Measurements from ENCODE around the gene RBFOX2. TPM values are rescaled to one million over a fixed set of nuclear protein-coding genes. Genes with fewer than 3 reads are reported as not detected.

The RBFOX2 gene
- total and polyA plus RNA-seq, 2 donors (not counting 1 experiment from before 2014, with no cell fraction given): 173 to 190 TPM

GRCh38 chr22:35842519-35842913 is 186.1 kb downstream of the RBFOX2 start:
- H3K9ac ChIP-seq (ENCODE audit: insufficient read depth, low read length): no peak overlapping the region
- DNase-seq (ENCODE audit: low read depth in 2 of 2): no peak
- H3K4me1 ChIP-seq (ENCODE audit: control insufficient read depth, extremely low read depth, insufficient read depth, low read length): peaks cover 3% of the 10 kb centered on the region
- H3K9me3 ChIP-seq (ENCODE audit: control insufficient read depth, insufficient read depth, low read depth, low read length): no peaks in the 10 kb centered on the region
- H3K27ac ChIP-seq (ENCODE audit: insufficient read depth, low read length): no peak overlapping the region
- peaks cover 29% of the 10 kb centered on the region for H3K79me2 ChIP-seq (ENCODE audit: control insufficient read depth, insufficient read depth, low read length)
- no peaks in the 10 kb centered on the region for H3K27me3 ChIP-seq (ENCODE audit: control insufficient read depth, insufficient read depth, low read length)
- no peak overlapping the region for H2AFZ ChIP-seq (ENCODE audit: low read length)
- H3K36me3 ChIP-seq (ENCODE audit: control insufficient read depth, insufficient read depth, low read length): no peaks in the 10 kb centered on the region
- no peak overlapping the region for H3K4me2 ChIP-seq (ENCODE audit: extremely low read depth, insufficient read depth, low read length)
- TF ChIP-seq EZH2 (IDR thresholded peaks at IDR 0.05; ENCODE audit: low read length, missing control alignments) (no peak), CTCF (conservative IDR thresholded peaks at IDR 0.05 in 1 of 2, IDR thresholded peaks at IDR 0.05 in 1 of 2; ENCODE audit: low read depth in 1 of 2, low read length in 2 of 2) (no peak)
- no peak overlapping the region for H3K4me3 ChIP-seq (replicated peaks in 1 of 4; ENCODE audit: control extremely low read depth in 1 of 4, insufficient read depth in 1 of 4, low read depth in 3 of 4, low read length in 4 of 4)
- no peaks in the 10 kb centered on the region for H4K20me1 ChIP-seq (ENCODE audit: control insufficient read depth, extremely low read depth, insufficient read depth, low read length)

- Histone ChIP-seq H3K36me3 (ENCODE audit: control insufficient read depth, insufficient read depth, low read length) (no peaks in the 10 kb centered on the region), H3K27me3 (ENCODE audit: control insufficient read depth, insufficient read depth, low read length) (no peaks in the 10 kb centered on the region), H3K4me3 (replicated peaks in 1 of 4; ENCODE audit: control extremely low read depth in 1 of 4, insufficient read depth in 1 of 4, low read depth in 3 of 4, low read length in 4 of 4) (no peak overlapping the region), H3K27ac (ENCODE audit: insufficient read depth, low read length) (no peak overlapping the region), H3K9ac (ENCODE audit: insufficient read depth, low read length) (no peak overlapping the region), H3K79me2 (ENCODE audit: control insufficient read depth, insufficient read depth, low read length) (peaks cover 34% of the 10 kb centered on the region), H3K4me1 (ENCODE audit: control insufficient read depth, extremely low read depth, insufficient read depth, low read length) (peaks cover 3% of the 10 kb centered on the region), H3K9me3 (ENCODE audit: control insufficient read depth, insufficient read depth, low read depth, low read length) (no peaks in the 10 kb centered on the region), H2AFZ (ENCODE audit: low read length) (no peak overlapping the region), H4K20me1 (ENCODE audit: control insufficient read depth, extremely low read depth, insufficient read depth, low read length) (no peaks in the 10 kb centered on the region), H3K4me2 (ENCODE audit: extremely low read depth, insufficient read depth, low read length) (no peak overlapping the region)
- no peak for DNase-seq (ENCODE audit: low read depth in 2 of 2)
- TF ChIP-seq EZH2 (IDR thresholded peaks at IDR 0.05; ENCODE audit: low read length, missing control alignments): no peak
- TF ChIP-seq CTCF (conservative IDR thresholded peaks at IDR 0.05 in 1 of 2, IDR thresholded peaks at IDR 0.05 in 1 of 2; ENCODE audit: low read depth in 1 of 2, low read length in 2 of 2): no peak
These were observed 186.6 kb downstream of the RBFOX2 start for GRCh38 chr22:35841907-35842518.

DNA sequence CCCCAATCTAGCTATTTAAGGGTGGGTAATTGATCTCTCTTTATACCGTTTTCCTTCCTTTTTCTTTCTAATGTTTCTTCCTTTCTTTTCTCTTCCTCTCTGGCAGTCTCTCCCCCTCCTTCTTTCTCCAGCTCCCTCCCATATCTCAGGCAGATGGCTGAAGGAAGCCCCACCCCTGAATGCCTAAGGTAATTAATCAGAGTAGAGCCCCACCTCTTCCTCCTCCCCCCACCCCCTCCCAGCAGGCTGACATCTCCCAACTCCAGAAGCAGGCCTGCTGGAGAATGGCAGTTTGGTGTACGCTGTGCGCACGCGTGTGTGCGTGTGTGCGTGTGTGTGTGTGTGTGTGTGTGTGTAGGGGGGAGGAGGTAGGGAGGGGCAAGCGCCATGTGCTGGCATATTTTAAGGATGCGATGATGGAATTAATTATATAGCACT is 188.3 kb downstream of the RBFOX2 start:
- Histone ChIP-seq H3K9ac (ENCODE audit: insufficient read depth, low read length) (peak overlapping the region; percentile 1), H3K79me2 (ENCODE audit: control insufficient read depth, insufficient read depth, low read length) (peaks cover 42% of the 10 kb centered on the region), H3K4me2 (ENCODE audit: extremely low read depth, insufficient read depth, low read length) (peak overlapping the region; percentile 42), H3K27ac (ENCODE audit: insufficient read depth, low read length) (peak overlapping the region; percentile 55), H3K4me3 (replicated peaks in 1 of 4; ENCODE audit: control extremely low read depth in 1 of 4, insufficient read depth in 1 of 4, low read depth in 3 of 4, low read length in 4 of 4) (peak overlapping the region; percentile 70 to 90 (median 78)), H3K27me3 (ENCODE audit: control insufficient read depth, insufficient read depth, low read length) (no peaks in the 10 kb centered on the region), H3K9me3 (ENCODE audit: control insufficient read depth, insufficient read depth, low read depth, low read length) (no peaks in the 10 kb centered on the region), H2AFZ (ENCODE audit: low read length) (no peak overlapping the region), H3K36me3 (ENCODE audit: control insufficient read depth, insufficient read depth, low read length) (no peaks in the 10 kb centered on the region), H3K4me1 (ENCODE audit: control insufficient read depth, extremely low read depth, insufficient read depth, low read length) (peaks cover 3% of the 10 kb centered on the region), H4K20me1 (ENCODE audit: control insufficient read depth, extremely low read depth, insufficient read depth, low read length) (no peaks in the 10 kb centered on the region)
- TF ChIP-seq EZH2 (IDR thresholded peaks at IDR 0.05; ENCODE audit: low read length, missing control alignments) (no peak), CTCF (conservative IDR thresholded peaks at IDR 0.05 in 1 of 2, IDR thresholded peaks at IDR 0.05 in 1 of 2; ENCODE audit: low read depth in 1 of 2, low read length in 2 of 2) (no peak)
- peak; percentile 98 to 99 for DNase-seq (ENCODE audit: low read depth in 2 of 2)

Data from fibroblast of lung (primary cell).